ENCODE data around the gene PTGES. TPM values are rescaled to one million over a fixed set of nuclear protein-coding genes. Genes with fewer than 3 reads are reported as not detected.

Gene PTGES
- total and polyA plus RNA-seq, 2 experiments from 2014 or later, result 2.8 to 3.6 TPM

DNA sequence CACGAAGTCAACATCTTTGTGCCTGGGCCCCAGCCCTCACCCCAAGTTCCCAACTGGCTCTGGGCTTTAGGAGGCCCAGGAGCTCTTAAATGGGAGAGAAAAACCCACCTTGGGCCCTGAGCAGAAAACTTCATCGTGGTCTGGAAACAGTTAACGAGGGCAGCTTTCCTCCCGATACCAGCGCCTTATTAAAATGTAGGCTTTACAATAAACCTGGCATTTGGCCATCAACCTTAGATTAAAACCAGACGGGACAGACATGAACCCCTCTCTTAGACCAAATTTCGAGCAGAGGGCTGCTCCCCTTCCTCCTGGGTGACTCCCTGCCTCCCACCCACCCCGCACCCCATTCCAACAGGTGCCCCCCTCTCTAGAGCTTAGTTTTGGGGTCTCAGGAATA lies 48.0 kb downstream of the PTGES start:
- Histone ChIP-seq H3K27me3 (ENCODE audit: insufficient read depth) (no peaks in the 10 kb centered on the region), H3K4me3 (no peak overlapping the region), H3K4me2 (no peak overlapping the region), H4K20me1 (replicated peaks; ENCODE audit: insufficient read depth) (no peaks in the 10 kb centered on the region), H3F3A (replicated peaks; ENCODE audit: low read depth) (no peaks in the 10 kb centered on the region), H3K36me3 (ENCODE audit: insufficient read depth) (no peaks in the 10 kb centered on the region), H3K9me2 (ENCODE audit: insufficient read depth) (no peaks in the 10 kb centered on the region), H3K4me1 (ENCODE audit: insufficient read depth) (peaks cover 5% of the 10 kb centered on the region; the same call in 1 of the 2 replicates), H3K79me2 (replicated peaks; ENCODE audit: insufficient read depth) (no peaks in the 10 kb centered on the region), H2AFZ (no peak overlapping the region), H3K27ac (ENCODE audit: low read depth) (no peak overlapping the region)
- TF ChIP-seq EZH2 (IDR thresholded peaks at IDR 0.05; ENCODE audit: low read depth, unreplicated experiment), result no peak
- TF ChIP-seq ZNF114 (CRISPR knock-in tag; IDR thresholded peaks at IDR 0.05), result no peak
- TF ChIP-seq, protein P1, sequence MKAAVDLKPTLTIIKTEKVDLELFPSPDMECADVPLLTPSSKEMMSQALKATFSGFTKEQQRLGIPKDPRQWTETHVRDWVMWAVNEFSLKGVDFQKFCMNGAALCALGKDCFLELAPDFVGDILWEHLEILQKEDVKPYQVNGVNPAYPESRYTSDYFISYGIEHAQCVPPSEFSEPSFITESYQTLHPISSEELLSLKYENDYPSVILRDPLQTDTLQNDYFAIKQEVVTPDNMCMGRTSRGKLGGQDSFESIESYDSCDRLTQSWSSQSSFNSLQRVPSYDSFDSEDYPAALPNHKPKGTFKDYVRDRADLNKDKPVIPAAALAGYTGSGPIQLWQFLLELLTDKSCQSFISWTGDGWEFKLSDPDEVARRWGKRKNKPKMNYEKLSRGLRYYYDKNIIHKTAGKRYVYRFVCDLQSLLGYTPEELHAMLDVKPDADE (IDR thresholded peaks at IDR 0.05), result no peak
- TF ChIP-seq, protein P2, sequence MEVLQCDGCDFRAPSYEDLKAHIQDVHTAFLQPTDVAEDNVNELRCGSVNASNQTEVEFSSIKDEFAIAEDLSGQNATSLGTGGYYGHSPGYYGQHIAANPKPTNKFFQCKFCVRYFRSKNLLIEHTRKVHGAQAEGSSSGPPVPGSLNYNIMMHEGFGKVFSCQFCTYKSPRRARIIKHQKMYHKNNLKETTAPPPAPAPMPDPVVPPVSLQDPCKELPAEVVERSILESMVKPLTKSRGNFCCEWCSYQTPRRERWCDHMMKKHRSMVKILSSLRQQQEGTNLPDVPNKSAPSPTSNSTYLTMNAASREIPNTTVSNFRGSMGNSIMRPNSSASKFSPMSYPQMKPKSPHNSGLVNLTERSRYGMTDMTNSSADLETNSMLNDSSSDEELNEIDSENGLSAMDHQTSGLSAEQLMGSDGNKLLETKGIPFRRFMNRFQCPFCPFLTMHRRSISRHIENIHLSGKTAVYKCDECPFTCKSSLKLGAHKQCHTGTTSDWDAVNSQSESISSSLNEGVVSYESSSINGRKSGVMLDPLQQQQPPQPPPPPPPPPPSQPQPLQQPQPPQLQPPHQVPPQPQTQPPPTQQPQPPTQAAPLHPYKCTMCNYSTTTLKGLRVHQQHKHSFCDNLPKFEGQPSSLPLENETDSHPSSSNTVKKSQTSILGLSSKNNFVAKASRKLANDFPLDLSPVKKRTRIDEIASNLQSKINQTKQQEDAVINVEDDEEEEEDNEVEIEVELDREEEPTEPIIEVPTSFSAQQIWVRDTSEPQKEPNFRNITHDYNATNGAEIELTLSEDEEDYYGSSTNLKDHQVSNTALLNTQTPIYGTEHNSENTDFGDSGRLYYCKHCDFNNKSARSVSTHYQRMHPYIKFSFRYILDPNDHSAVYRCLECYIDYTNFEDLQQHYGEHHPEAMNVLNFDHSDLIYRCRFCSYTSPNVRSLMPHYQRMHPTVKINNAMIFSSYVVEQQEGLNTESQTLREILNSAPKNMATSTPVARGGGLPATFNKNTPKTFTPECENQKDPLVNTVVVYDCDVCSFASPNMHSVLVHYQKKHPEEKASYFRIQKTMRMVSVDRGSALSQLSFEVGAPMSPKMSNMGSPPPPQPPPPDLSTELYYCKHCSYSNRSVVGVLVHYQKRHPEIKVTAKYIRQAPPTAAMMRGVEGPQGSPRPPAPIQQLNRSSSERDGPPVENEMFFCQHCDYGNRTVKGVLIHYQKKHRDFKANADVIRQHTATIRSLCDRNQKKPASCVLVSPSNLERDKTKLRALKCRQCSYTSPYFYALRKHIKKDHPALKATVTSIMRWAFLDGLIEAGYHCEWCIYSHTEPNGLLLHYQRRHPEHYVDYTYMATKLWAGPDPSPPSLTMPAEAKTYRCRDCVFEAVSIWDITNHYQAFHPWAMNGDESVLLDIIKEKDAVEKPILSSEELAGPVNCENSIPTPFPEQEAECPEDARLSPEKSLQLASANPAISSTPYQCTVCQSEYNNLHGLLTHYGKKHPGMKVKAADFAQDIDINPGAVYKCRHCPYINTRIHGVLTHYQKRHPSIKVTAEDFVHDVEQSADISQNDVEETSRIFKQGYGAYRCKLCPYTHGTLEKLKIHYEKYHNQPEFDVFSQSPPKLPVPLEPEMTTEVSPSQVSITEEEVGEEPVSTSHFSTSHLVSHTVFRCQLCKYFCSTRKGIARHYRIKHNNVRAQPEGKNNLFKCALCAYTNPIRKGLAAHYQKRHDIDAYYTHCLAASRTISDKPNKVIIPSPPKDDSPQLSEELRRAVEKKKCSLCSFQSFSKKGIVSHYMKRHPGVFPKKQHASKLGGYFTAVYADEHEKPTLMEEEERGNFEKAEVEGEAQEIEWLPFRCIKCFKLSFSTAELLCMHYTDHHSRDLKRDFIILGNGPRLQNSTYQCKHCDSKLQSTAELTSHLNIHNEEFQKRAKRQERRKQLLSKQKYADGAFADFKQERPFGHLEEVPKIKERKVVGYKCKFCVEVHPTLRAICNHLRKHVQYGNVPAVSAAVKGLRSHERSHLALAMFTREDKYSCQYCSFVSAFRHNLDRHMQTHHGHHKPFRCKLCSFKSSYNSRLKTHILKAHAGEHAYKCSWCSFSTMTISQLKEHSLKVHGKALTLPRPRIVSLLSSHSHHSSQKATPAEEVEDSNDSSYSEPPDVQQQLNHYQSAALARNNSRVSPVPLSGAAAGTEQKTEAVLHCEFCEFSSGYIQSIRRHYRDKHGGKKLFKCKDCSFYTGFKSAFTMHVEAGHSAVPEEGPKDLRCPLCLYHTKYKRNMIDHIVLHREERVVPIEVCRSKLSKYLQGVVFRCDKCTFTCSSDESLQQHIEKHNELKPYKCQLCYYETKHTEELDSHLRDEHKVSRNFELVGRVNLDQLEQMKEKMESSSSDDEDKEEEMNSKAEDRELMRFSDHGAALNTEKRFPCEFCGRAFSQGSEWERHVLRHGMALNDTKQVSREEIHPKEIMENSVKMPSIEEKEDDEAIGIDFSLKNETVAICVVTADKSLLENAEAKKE (CRISPR knock-in tag; IDR thresholded peaks at IDR 0.05), result no peak
- TF ChIP-seq JUNB (IDR thresholded peaks at IDR 0.05; ENCODE audit: unreplicated experiment), result no peak
- no peak for TF ChIP-seq ZNF331 (CRISPR knock-in tag; IDR thresholded peaks at IDR 0.05; ENCODE audit: low read depth)
- TF ChIP-seq, protein P3, sequence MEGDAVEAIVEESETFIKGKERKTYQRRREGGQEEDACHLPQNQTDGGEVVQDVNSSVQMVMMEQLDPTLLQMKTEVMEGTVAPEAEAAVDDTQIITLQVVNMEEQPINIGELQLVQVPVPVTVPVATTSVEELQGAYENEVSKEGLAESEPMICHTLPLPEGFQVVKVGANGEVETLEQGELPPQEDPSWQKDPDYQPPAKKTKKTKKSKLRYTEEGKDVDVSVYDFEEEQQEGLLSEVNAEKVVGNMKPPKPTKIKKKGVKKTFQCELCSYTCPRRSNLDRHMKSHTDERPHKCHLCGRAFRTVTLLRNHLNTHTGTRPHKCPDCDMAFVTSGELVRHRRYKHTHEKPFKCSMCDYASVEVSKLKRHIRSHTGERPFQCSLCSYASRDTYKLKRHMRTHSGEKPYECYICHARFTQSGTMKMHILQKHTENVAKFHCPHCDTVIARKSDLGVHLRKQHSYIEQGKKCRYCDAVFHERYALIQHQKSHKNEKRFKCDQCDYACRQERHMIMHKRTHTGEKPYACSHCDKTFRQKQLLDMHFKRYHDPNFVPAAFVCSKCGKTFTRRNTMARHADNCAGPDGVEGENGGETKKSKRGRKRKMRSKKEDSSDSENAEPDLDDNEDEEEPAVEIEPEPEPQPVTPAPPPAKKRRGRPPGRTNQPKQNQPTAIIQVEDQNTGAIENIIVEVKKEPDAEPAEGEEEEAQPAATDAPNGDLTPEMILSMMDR (conservative IDR thresholded peaks at IDR 0.05; ENCODE audit: low read depth in 2 of 2), result no peak
- Mint-ChIP-seq H3K4me1 (peaks cover 5% of the 10 kb centered on the region; the same call in 2 of the 3 replicates), H3K27ac (no peak overlapping the region), H3K4me3 (no peak overlapping the region), H3K9me3 (no peaks in the 10 kb centered on the region), H3K27me3 (ENCODE audit: insufficient read depth, low read depth, poor library complexity) (peaks cover 2% of the 10 kb centered on the region), H3K36me3 (ENCODE audit: low read depth) (no peaks in the 10 kb centered on the region)
- no peak for DNase-seq (ENCODE audit: low spot score)
- no peak for ATAC-seq

All from GM23338 (cell line).